ENCODE results near the gene KRT79.

Gene KRT79

GRCh38 chr12:52789637-52790426 is 44.3 kb downstream of the KRT79 start:
- DNase-seq (ENCODE audit: low read depth): no peak

- no peak for DNase-seq (ENCODE audit: low read depth)
Observed at GRCh38 chr12:52788876-52789636, 45.1 kb downstream of the KRT79 start.

- DNase-seq (ENCODE audit: low read depth): no peak
Observed at GRCh38 chr12:52788192-52788875, 45.8 kb downstream of the KRT79 start.

GRCh38 chr12:52787324-52788191 is 46.6 kb downstream of the KRT79 start:
- DNase-seq (ENCODE audit: low read depth): no peak

GRCh38 chr12:52784909-52785308 is 49.2 kb downstream of the KRT79 start:
- no peak for DNase-seq (ENCODE audit: low read depth)

GRCh38 chr12:52783563-52784316 is 50.4 kb downstream of the KRT79 start:
- DNase-seq (ENCODE audit: low read depth): no peak

- DNase-seq (ENCODE audit: low read depth): no peak
Observed at GRCh38 chr12:52782502-52782901, 51.6 kb downstream of the KRT79 start.

- no peak for DNase-seq (ENCODE audit: low read depth)
Observed at GRCh38 chr12:52781399-52782082, 52.6 kb downstream of the KRT79 start.

GRCh38 chr12:52779914-52780313 is 54.2 kb downstream of the KRT79 start:
- no peak for DNase-seq (ENCODE audit: low read depth)

GRCh38 chr12:52778833-52779232 is 55.3 kb downstream of the KRT79 start:
- DNase-seq (ENCODE audit: low read depth): no peak

- DNase-seq (ENCODE audit: low read depth): no peak
Observed at GRCh38 chr12:52777566-52777965, 56.5 kb downstream of the KRT79 start.

- DNase-seq (ENCODE audit: low read depth): no peak
Observed at GRCh38 chr12:52776913-52777395, 57.2 kb downstream of the KRT79 start, which contains the start of gene KRT76. TSS of gene KRT76 (minus strand) at chr12:52777345. CDS start at chr12:52777291, 54 bp downstream.

GRCh38 chr12:52776435-52776834 is 57.7 kb downstream of the KRT79 start:
- no peak for DNase-seq (ENCODE audit: low read depth)

- no peak for DNase-seq (ENCODE audit: low read depth)
Observed at GRCh38 chr12:52774629-52775250, 59.4 kb downstream of the KRT79 start.

- no peak for DNase-seq (ENCODE audit: low read depth)
Observed at GRCh38 chr12:52772772-52773171, 61.3 kb downstream of the KRT79 start.

GRCh38 chr12:52772188-52772587 is 61.9 kb downstream of the KRT79 start:
- DNase-seq (ENCODE audit: low read depth): no peak

GRCh38 chr12:52771505-52771904 is 62.6 kb downstream of the KRT79 start:
- DNase-seq (ENCODE audit: low read depth): no peak

All from HS-5 (cell line).